Fibroblast of lung (primary cell): ENCODE data around the gene PET117.

ENCODE experiments used
- CTCF ChIP-seq, 2 donors: IDR thresholded peaks in 1 of 2; conservative IDR thresholded peaks in 1 of 2; 1 replicate in 1 of 2; 2 replicates in 1 of 2; pipeline ENCODE4 v1.5.1; 2011 to 2012; ENCODE audit warnings: low read length in 2 of 2, control low read depth in 1 of 2, inconsistent platforms in 1 of 2, low read depth in 1 of 2, mild to moderate bottlenecking in 1 of 2
- EZH2 ChIP-seq: IDR thresholded peaks from 2 replicates; pipeline ENCODE4 v1.5.1; 2012; ENCODE audit warnings: low read length, control low read depth, mild to moderate bottlenecking; ENCODE audit errors: missing control alignments

- TF ChIP-seq CTCF (conservative IDR thresholded peaks at IDR 0.05 in 1 of 2, IDR thresholded peaks at IDR 0.05 in 1 of 2; ENCODE audit: low read depth in 1 of 2, low read length in 2 of 2) (no peak), EZH2 (no peak)
These were observed 29.3 kb downstream of the PET117 start for GRCh38 chr20:18166950-18167349.
